ENCODE data around the gene IL18R1.

The IL18R1 gene

GRCh38 chr2:102417946-102418345 lies 62.4 kb downstream of the IL18R1 start:
- no peak overlapping the region for H3K4me3 ChIP-seq (replicated peaks; ENCODE audit: low read depth, low read length)
- DNase-seq (ENCODE audit: low read depth) = no peak
- TF ChIP-seq, protein P1, sequence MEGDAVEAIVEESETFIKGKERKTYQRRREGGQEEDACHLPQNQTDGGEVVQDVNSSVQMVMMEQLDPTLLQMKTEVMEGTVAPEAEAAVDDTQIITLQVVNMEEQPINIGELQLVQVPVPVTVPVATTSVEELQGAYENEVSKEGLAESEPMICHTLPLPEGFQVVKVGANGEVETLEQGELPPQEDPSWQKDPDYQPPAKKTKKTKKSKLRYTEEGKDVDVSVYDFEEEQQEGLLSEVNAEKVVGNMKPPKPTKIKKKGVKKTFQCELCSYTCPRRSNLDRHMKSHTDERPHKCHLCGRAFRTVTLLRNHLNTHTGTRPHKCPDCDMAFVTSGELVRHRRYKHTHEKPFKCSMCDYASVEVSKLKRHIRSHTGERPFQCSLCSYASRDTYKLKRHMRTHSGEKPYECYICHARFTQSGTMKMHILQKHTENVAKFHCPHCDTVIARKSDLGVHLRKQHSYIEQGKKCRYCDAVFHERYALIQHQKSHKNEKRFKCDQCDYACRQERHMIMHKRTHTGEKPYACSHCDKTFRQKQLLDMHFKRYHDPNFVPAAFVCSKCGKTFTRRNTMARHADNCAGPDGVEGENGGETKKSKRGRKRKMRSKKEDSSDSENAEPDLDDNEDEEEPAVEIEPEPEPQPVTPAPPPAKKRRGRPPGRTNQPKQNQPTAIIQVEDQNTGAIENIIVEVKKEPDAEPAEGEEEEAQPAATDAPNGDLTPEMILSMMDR (IDR thresholded peaks at IDR 0.05; ENCODE audit: low read length, missing control alignments) = no peak

- TF ChIP-seq, protein P1 (IDR thresholded peaks at IDR 0.05; ENCODE audit: low read length, missing control alignments) = no peak
- no peak overlapping the region for H3K4me3 ChIP-seq (replicated peaks; ENCODE audit: low read depth, low read length)
- DNase-seq (ENCODE audit: low read depth) = peak; percentile 35
Measured at GRCh38 chr2:102418421-102418961, 62.9 kb downstream of the IL18R1 start.

- DNase-seq (ENCODE audit: low read depth) = no peak
- TF ChIP-seq, protein P1 (IDR thresholded peaks at IDR 0.05; ENCODE audit: low read length, missing control alignments) = no peak
- no peak overlapping the region for H3K4me3 ChIP-seq (replicated peaks; ENCODE audit: low read depth, low read length)
Measured at GRCh38 chr2:102420290-102420689, 64.7 kb downstream of the IL18R1 start.

GRCh38 chr2:102421890-102422759 lies 66.5 kb downstream of the IL18R1 start:
- TF ChIP-seq, protein P1 (IDR thresholded peaks at IDR 0.05; ENCODE audit: low read length, missing control alignments) = no peak
- no peak overlapping the region for H3K4me3 ChIP-seq (replicated peaks; ENCODE audit: low read depth, low read length)
- no peak for DNase-seq (ENCODE audit: low read depth)

- DNase-seq (ENCODE audit: low read depth) = no peak
- H3K4me3 ChIP-seq (replicated peaks; ENCODE audit: low read depth, low read length) = no peak within 1 kb of the TSS
- TF ChIP-seq, protein P1 (IDR thresholded peaks at IDR 0.05; ENCODE audit: low read length, missing control alignments) = no peak
Measured at GRCh38 chr2:102422910-102423309, 67.3 kb downstream of the IL18R1 start, which contains the start of gene IL18RAP. TSS of gene IL18RAP (plus strand) at chr2:102423160. CDS start at chr2:102423278, 118 bp downstream.

GRCh38 chr2:102423368-102423767 lies 67.8 kb downstream of the IL18R1 start:
- no peak overlapping the region for H3K4me3 ChIP-seq (replicated peaks; ENCODE audit: low read depth, low read length)
- DNase-seq (ENCODE audit: low read depth) = no peak

More at GRCh38 chr2:102423368-102423767, 67.8 kb downstream of the IL18R1 start:
- TF ChIP-seq, protein P1 (IDR thresholded peaks at IDR 0.05; ENCODE audit: low read length, missing control alignments) = no peak

All from fibroblast of pulmonary artery (primary cell).